ENCODE data around the gene TGFBR3L. TPM values are rescaled to one million over a fixed set of nuclear protein-coding genes. Genes with fewer than 3 reads are reported as not detected.
A peak's percentile ranks its signal among the peaks of the same experiment; 100 is the strongest.

The TGFBR3L gene
- total and polyA plus RNA-seq, 2 of the 13 experiments (the other 11 are each of a cell fraction or from before 2014, with no cell fraction given): 0.20 to 1.0 TPM

- Histone ChIP-seq H4K20me1 (ENCODE audit: insufficient read depth, low read length) (0 out of 2 replicates have a peak, but pooled peaks cover 2% of the 10 kb centered on the region), H3K4me1 (ENCODE audit: insufficient read depth, low read length) (peaks cover 38% of the 10 kb centered on the region), H3K79me2 (ENCODE audit: insufficient read depth, low read length) (peaks cover 32% of the 10 kb centered on the region), H3K36me3 (replicated peaks in 1 of 2; ENCODE audit: control insufficient read depth in 1 of 2, insufficient read depth in 2 of 2, low read length in 2 of 2) (peaks cover 7 to 26% of the 10 kb centered on the region in 2 experiments; a peak in 4 of 5 replicates), H3K9me3 (ENCODE audit: low read length) (no peaks in the 10 kb centered on the region), H3K27me3 (ENCODE audit: control insufficient read depth in 1 of 2, insufficient read depth in 2 of 2, low read length in 2 of 2) (peaks cover 0 to 3% of the 10 kb centered on the region in 2 experiments; a peak in 1 of 5 replicates), H2AFZ (ENCODE audit: low read length) (no peak within 1 kb of the TSS), H3K9ac (ENCODE audit: insufficient read depth, low read depth, low read length) (peak within 1 kb of the TSS; percentile 100), H3K4me3 (replicated peaks in 1 of 3; ENCODE audit: insufficient read depth in 1 of 3, low read depth in 2 of 3, low read length in 3 of 3) (peak within 1 kb of the TSS; percentile 65 to 98 (median 91)), H3K27ac (ENCODE audit: extremely low read length, insufficient read depth, low read length) (peak within 1 kb of the TSS; percentile 90), H3K4me2 (ENCODE audit: low read depth, low read length) (peak within 1 kb of the TSS; percentile 99)
- 1% methylated on average over 33 of the region's 56 CpGs for WGBS (ENCODE audit: low lambda C conversion rate)
- BruUV-seq (replicated peaks): no TSS peak
- intact Hi-C loops (cut with micrococcal nuclease; ENCODE audit: unreplicated experiment): loop anchor here (2.0 kb wide), 1 partner anchor 59 kb away; no protein-coding TSS in a partner anchor
- in situ Hi-C loops (cut with HindIII; ENCODE audit: extremely low pct_ligation_motif_present, low pct_unique_long_range_greater_than_20kb): no loop called here
- FAIRE-seq (peak; percentile 98), ATAC-seq (peak; percentile 98), DNase-seq (ENCODE audit: low spot score) (peak; percentile 99)
- ChIA-PET POLR2A (interaction anchor here (0.7 to 2.8 kb wide), 41 partner anchors 8 to 480 kb away, joined by 3 to 85 read pairs (median 5); partner anchors contain the start of genes CCL25, ELAVL1, LRRC8E and MAP2K7), CTCF (ENCODE audit: low intra/inter-chr PET ratio, low total read pairs) (interaction anchor here (1.6 to 1.8 kb wide), 2 partner anchors 59 to 126 kb away, joined by 3 to 7 read pairs; no protein-coding TSS in a partner anchor)
- peak; percentile 96 for TF ChIP-seq NAIF1 (CRISPR knock-in tag; IDR thresholded peaks at IDR 0.05; ENCODE audit: borderline replicate concordance)
- TF ChIP-seq ZNF597 (CRISPR knock-in tag; IDR thresholded peaks at IDR 0.05): no peak
- TF ChIP-seq TEAD3 (CRISPR knock-in tag; optimal IDR thresholded peaks at IDR 0.05; ENCODE audit: borderline replicate concordance): no peak
- TF ChIP-seq ZNF34 (CRISPR knock-in tag; IDR thresholded peaks at IDR 0.05; ENCODE audit: borderline replicate concordance): peak; percentile 86; the same call in 1 of the 2 replicates
- peak; percentile 24; the same call in 1 of the 2 replicates for TF ChIP-seq ZNF704 (CRISPR knock-in tag; IDR thresholded peaks at IDR 0.05; ENCODE audit: borderline replicate concordance)
- no peak for TF ChIP-seq ZBTB38 (CRISPR knock-in tag; IDR thresholded peaks at IDR 0.05)
- peak; percentile 91 for TF ChIP-seq MAX (IDR thresholded peaks at IDR 0.05)
- TF ChIP-seq ZNF530 (CRISPR knock-in tag; IDR thresholded peaks at IDR 0.05; ENCODE audit: low read depth): no peak
- no peak for TF ChIP-seq DPF2 (CRISPR knock-in tag; IDR thresholded peaks at IDR 0.05; ENCODE audit: borderline replicate concordance, low read depth)
- TF ChIP-seq NRL (CRISPR knock-in tag; IDR thresholded peaks at IDR 0.05; ENCODE audit: borderline replicate concordance): peak; percentile 57; the same call in 1 of the 2 replicates
- peak; percentile 62 for TF ChIP-seq ZNF883 (CRISPR knock-in tag; IDR thresholded peaks at IDR 0.05; ENCODE audit: not compliant biosample characterization)
- TF ChIP-seq PBX2 (CRISPR knock-in tag; IDR thresholded peaks at IDR 0.05): peak; percentile 48
- TF ChIP-seq ZNF264 (CRISPR knock-in tag; IDR thresholded peaks at IDR 0.05): peak; percentile 20; the same call in 1 of the 2 replicates
- 0 out of 2 replicates have a peak, but pooled peaks have one; percentile 31 for TF ChIP-seq ZNF24 (IDR thresholded peaks at IDR 0.05)
- TF ChIP-seq ZNF276 (CRISPR knock-in tag; IDR thresholded peaks at IDR 0.05; ENCODE audit: low read depth): no peak
- TF ChIP-seq ESRRA (CRISPR knock-in tag; IDR thresholded peaks at IDR 0.05; ENCODE audit: low read depth): peak; percentile 82; the same call in 1 of the 2 replicates
- TF ChIP-seq ZNF317 (CRISPR knock-in tag; IDR thresholded peaks at IDR 0.05): peak; percentile 80
These were observed 29.0 kb downstream of the TGFBR3L start, which contains the start of gene TIMM44 for GRCh38 chr19:7943444-7944176. Gene TIMM44, minus strand, starts transcription at chr19:7943666. Its CDS starts 15 bp downstream, at chr19:7943651.

Measured in HepG2 (cell line).